GM21619 (cell line): ENCODE results near the gene FOXO3B.
"Not testable (repeated sequence)": the region's sequence is repeated elsewhere in the genome, so short reads cannot be mapped to it uniquely, and the experiment has no call there.

ENCODE experiments used
- ATAC-seq: cut with Tn5 transposase; IDR thresholded peaks from one replicate; pipeline ENCODE4 v1.9.1; 2021; ENCODE audit not compliant: unreplicated experiment

The FOXO3B gene

DNA sequence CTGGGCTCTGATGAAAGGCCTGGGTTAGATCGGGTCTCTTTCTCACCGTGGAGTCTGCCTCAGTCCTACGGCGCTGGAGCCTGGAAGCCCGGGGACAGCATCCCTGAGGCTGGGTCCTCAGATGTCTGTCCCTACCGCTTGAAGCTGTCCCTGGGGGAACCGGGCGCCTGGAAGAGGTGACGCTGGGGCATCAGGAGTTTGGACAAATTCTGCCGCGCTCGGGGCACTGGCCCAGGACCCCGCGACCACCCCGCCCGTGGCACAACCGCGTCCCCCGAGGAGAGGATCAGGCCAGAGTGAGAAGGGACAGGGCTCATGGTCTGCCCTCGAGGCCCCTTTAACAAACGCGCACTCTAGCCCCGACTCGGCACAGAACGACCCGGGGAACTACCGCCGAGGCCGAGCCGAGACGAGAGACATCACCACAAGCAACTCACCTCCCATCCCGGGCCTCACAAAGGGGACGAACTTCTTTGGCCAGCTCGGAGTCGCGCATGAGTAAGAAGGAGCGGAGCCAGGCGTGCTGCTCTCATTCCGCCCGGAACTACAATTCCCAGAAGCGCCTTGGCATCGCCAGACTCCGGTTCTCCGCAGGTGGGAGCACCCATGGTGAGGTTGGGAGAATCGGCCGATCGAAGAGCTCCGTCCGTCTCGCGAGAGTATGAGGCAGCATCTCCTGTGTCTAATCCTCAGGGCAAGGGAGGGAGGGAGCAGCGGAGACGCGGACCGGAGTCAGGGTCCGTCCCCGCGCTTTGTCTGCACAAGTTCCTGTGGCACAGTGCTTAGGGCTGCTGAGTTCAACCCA lies at the start of gene FOXO3B:
FOXO3B (minus strand) TSS at position 548 of the 805 bp plus-strand sequence. CDS start 663 bp downstream, outside the sequence.
- peak; percentile 81 for ATAC-seq

GRCh38 chr17:18723509-18723908 lies 41.4 kb upstream of the FOXO3B start:
- ATAC-seq: not testable (repeated sequence)

GRCh38 chr17:18722612-18723011 lies 40.5 kb upstream of the FOXO3B start:
- not testable (repeated sequence) for ATAC-seq

DNA sequence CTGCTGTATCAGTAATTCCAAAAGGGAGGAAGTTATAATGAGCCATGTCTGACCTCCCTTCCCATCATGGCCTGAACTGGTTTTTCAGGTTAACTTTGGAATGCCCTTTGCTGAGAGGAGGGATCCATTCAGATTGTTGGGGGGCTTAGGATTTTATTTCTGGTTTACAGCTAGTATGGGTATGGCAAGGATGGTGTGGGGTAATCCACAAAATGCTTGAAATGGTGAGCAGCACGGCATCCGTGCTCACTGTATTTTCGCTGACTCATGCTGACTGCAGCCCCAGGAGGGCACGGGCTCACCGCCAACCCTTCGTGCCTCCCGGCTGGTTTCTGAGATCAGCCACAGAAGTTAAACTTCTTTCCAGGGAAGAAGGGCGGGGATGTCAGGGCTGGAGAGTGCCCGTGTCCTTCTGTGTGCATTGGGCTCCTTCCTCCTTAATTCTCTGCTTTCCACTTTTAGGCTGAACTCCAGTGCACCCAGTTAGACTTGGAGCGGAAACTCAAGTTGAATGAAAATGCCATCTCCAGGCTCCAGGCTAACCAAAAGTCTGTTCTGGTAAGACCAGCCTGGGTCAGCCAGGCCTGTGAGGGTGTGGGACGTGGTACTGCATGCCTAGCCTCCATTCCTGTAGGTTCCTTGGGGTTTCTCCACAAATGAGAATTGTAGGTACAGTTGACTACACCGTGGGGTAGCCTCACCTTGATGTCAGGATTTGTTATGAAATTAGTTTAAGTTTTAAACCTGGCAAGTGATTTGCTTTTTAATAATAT lies 39.8 kb upstream of the FOXO3B start:
- not testable (repeated sequence) for ATAC-seq

- ATAC-seq: not testable (repeated sequence)
These were observed 37.5 kb upstream of the FOXO3B start for GRCh38 chr17:18719428-18720110.

GRCh38 chr17:18718643-18719427 lies 36.7 kb upstream of the FOXO3B start:
- ATAC-seq: not testable (repeated sequence)

DNA sequence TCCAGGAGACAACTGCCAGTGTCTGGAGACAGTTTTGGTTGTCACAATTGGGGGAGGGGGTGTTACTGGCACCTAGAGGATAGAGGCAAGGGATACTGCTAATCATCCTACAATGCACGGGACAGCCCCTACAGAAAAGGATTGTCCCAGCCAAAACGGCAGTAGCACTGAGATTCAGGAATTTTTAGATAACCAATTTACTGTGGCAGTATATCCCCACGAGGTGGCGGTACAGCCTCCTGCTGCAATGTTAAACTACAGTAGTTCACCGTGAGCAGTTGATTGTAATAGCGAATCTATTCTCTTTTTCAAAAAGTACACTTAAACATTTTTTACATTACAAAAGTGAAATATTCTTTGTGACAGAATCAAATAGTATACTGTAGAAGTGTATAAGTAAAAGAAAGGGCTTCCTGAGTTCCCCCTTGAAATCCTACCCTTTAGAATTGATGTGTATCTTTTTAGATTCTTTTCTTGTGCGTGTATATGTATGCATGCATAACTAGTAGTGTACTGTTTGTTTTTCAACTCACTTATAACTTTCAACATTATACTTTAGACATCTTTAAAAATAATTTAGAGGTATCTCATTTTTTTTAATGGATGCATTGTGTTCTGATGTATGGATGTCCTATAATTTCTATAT lies 30.4 kb upstream of the FOXO3B start:
- not testable (repeated sequence) for ATAC-seq

DNA sequence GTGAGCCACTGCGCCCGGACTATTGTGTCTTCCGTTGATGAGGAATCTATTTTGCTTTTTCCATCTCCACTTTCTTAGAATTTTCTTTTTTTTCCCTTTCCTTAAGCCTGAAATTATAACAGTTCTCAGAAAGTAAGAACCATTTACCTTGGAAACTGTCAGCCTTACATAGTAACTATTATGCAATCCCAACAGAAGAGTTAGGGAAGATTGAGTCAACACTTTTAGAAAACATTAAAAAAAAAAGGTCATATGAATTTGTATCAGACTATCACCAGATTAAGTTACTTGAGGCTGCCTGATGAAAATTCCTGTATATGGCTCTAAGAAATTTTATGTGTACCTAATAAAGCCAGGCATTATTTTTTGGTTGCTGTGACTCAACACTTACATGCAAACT lies 26.1 kb upstream of the FOXO3B start:
- ATAC-seq: not testable (repeated sequence)

- not testable (repeated sequence) for ATAC-seq
These were observed 23.8 kb upstream of the FOXO3B start for GRCh38 chr17:18705955-18706354.

DNA sequence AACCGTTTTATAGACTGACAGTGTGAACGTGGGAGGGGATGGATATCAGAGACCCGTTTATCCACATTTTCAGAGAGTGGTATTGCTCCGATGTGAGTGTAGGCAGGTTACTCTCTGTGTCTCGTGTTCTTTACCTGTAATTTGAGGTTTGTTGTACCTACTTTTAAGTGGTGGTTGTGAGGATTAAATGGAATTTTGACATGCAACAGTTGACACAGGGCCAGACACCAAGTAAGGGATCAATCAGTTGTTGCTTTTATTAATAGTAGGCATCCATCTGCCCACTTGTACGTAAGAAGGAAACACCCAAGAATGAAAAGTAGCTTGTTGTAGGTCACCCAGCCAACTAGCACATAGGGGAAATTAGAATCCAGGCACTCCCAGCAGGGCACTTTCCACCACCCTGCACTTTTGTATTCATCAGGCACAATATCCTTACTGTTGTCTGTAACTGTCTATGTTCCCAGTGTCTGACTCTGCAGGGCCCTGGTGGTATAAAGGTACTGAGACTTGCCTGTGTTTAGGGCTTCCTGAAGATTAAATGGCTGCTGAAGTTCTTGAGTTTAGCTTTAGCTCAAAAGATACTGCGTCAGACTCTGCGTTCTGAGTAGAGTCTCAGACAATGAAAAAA lies 16.5 kb upstream of the FOXO3B start:
- not testable (repeated sequence) for ATAC-seq

DNA sequence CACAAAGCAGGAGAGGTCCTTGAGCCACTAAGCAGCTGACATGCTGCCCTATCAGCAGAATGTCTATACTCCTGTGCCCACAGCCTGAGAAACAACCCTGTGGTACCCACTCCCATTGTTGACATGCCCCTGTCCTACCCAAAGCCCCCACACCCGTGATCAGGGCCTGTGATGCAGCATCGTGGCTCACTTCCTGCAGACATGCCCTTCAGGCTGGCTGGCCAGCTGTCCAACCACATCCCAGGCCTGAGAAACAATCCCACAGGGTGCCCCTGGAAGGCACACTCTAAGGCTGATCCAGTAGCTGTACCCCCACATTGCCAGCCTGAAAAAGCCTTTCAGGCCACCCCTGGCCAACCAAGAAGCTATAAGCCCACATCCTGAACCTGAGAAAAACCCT lies 13.0 kb upstream of the FOXO3B start:
- ATAC-seq: not testable (repeated sequence)

DNA sequence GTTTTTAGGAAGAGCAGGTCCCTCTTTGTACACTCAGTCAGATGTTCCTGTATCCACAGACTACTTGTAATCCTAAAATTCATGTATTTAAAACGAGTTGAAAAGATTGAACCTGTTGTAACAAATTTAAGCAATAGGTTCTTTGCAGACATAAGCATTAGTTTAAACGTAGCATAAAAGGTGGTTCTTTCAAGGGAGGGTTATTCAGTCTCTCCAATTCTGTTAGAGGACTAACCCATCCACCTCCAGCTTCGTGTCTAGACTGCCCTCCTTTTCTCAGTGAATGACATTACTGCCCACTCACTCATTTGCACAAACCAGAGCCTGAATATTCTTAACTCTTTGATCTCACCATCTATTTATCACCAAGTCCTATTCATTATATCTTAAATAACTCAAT lies 554 bp upstream of the FOXO3B start:
- ATAC-seq: not testable (repeated sequence)

GRCh38 chr17:18677381-18677780 lies 4.7 kb downstream of the FOXO3B start:
- not testable (repeated sequence) for ATAC-seq

DNA sequence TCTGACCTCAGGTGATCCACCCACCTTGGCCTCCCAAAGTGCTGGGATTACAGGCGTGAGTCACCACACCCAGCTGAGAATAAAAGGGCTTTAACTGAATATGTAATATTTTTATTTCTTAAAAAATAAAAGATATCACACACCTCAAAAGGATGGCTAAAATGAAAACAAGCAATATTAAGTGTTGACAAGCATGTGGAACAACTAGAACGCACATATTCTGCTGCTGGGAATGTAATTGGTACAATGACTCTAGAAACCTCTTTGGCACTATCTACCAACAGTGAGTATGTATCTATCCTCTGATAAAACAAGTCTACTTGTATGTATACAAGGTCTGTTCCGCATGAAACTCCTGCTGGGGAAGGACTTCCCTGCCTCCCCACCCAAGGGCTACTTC lies 5.2 kb downstream of the FOXO3B start:
- not testable (repeated sequence) for ATAC-seq

GRCh38 chr17:18672395-18673227 lies 9.5 kb downstream of the FOXO3B start:
- ATAC-seq: not testable (repeated sequence)

- not testable (repeated sequence) for ATAC-seq
These were observed 13.5 kb downstream of the FOXO3B start for GRCh38 chr17:18668625-18669024.

- ATAC-seq: not testable (repeated sequence)
These were observed 14.6 kb downstream of the FOXO3B start for GRCh38 chr17:18667535-18667934.

DNA sequence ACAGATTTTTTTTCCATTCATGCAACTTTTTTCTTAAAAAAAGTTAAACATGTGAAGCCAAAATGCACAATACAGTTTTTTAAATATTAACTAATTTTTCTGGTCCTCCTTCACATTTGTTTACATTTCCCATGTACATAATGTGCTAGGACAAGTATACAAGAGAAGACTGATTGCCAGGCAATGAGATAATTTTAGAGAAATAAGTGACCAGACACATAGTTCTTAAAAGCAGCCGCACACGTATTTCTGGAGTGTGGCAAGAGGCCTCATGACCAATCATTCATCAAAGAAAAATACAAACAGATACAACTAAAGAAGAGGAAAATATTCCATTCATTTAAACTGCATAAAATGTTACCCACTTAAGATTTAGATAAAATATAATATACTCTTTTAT lies 15.8 kb downstream of the FOXO3B start:
- ATAC-seq: not testable (repeated sequence)
